ENCODE measurements around the gene SFRP4. TPM values are rescaled to one million over a fixed set of nuclear protein-coding genes. Genes with fewer than 3 reads are reported as not detected.

Gene SFRP4
- total and polyA plus RNA-seq, 4 donors = 24.4 to 82.7 (median 52.6) TPM

DNA sequence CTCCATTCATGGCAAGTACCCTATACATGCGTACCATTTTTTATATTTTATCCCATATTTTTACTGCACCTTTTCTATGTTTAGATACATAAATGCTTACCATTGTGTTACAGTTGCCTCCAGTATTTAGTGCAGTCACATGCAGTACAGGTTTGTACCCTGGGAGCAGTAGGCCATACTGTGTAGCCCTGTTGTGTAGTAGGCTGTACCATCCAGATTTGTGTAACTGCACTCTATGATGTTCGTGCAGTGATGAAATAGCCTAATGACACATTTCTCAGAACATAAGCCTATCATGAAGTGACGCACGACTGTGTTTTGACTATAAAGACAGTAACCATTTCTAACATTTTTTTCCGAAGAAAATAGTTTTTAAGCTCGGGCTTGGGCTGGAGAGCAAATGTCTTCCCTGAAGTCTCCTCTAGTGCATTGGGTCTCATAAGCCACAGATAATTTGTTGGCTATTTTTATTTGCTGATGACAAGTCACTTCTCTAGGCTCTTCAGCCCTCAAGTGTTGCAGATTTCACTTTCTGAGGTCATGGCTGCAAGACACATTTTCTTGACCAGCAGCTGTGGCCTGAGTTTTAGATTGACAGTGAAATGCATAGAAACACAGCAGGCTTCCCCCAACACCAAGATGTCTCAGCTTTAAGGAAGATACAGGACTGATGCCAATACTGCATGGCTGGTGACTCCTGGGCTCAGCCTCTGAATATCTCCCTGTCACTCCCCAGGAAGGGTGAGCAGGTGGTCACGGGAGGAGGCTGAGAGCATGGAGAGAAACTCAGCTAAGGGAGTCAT lies 30.7 kb upstream of the SFRP4 start:
- Histone ChIP-seq H3K9me3 (ENCODE audit: control insufficient read depth, insufficient read depth, low read length) (no peaks in the 10 kb centered on the region), H3K27ac (ENCODE audit: low read depth, low read length) (no peak overlapping the region), H3K27me3 (ENCODE audit: control insufficient read depth, insufficient read depth, low read length) (no peaks in the 10 kb centered on the region), H3K4me1 (ENCODE audit: control insufficient read depth, insufficient read depth, low read length) (peaks cover 10% of the 10 kb centered on the region), H3K36me3 (ENCODE audit: control insufficient read depth, insufficient read depth, low read length) (peaks cover 12% of the 10 kb centered on the region), H3K4me3 (ENCODE audit: low read depth, low read length) (no peak overlapping the region)
- 74% methylated on average over 3 of the region's 7 CpGs for WGBS (ENCODE audit: insufficient coverage)
- no peak for DNase-seq (ENCODE audit: low read depth in 4 of 6, low spot score in 6 of 6)

- Histone ChIP-seq H3K4me3 (ENCODE audit: low read depth, low read length) (no peak overlapping the region), H3K27me3 (ENCODE audit: control insufficient read depth, insufficient read depth, low read length) (no peaks in the 10 kb centered on the region), H3K4me1 (ENCODE audit: control insufficient read depth, insufficient read depth, low read length) (peaks cover 10% of the 10 kb centered on the region), H3K27ac (ENCODE audit: low read depth, low read length) (no peak overlapping the region), H3K36me3 (ENCODE audit: control insufficient read depth, insufficient read depth, low read length) (peaks cover 3% of the 10 kb centered on the region), H3K9me3 (ENCODE audit: control insufficient read depth, insufficient read depth, low read length) (no peaks in the 10 kb centered on the region)
- DNase-seq (ENCODE audit: low read depth in 4 of 6, low spot score in 6 of 6) = no peak
- WGBS (ENCODE audit: insufficient coverage) = no CpG with 5 or more reads among the region's 4 CpGs
Observed at GRCh38 chr7:37945336-37945735, 28.7 kb upstream of the SFRP4 start.

DNA sequence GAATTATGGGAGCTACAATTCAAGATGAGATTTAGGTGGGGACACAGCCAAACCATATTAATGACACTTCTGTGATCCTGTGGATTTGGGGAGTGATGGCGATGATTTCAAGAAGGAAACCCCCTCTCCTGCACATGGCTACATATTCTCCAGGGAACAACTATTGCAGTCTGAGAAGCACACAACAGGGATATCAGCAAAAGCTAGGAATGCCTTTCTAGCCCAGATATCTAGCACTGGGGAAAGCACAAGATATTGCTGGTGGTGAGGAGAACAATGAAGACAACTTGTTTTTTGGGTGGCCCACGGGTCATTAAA lies 28.1 kb upstream of the SFRP4 start:
- DNase-seq (ENCODE audit: low read depth in 4 of 6, low spot score in 6 of 6) = no peak
- no peaks in the 10 kb centered on the region for H3K9me3 ChIP-seq (ENCODE audit: control insufficient read depth, insufficient read depth, low read length)
- no peaks in the 10 kb centered on the region for H3K27me3 ChIP-seq (ENCODE audit: control insufficient read depth, insufficient read depth, low read length)
- peak overlapping the region; percentile 67 for H3K27ac ChIP-seq (ENCODE audit: low read depth, low read length)
- WGBS (ENCODE audit: insufficient coverage) = no CpG with 5 or more reads among the region's 2 CpGs
- no peaks in the 10 kb centered on the region for H3K36me3 ChIP-seq (ENCODE audit: control insufficient read depth, insufficient read depth, low read length)
- no peak overlapping the region for H3K4me3 ChIP-seq (ENCODE audit: low read depth, low read length)
- H3K4me1 ChIP-seq (ENCODE audit: control insufficient read depth, insufficient read depth, low read length) = peaks cover 10% of the 10 kb centered on the region

DNA sequence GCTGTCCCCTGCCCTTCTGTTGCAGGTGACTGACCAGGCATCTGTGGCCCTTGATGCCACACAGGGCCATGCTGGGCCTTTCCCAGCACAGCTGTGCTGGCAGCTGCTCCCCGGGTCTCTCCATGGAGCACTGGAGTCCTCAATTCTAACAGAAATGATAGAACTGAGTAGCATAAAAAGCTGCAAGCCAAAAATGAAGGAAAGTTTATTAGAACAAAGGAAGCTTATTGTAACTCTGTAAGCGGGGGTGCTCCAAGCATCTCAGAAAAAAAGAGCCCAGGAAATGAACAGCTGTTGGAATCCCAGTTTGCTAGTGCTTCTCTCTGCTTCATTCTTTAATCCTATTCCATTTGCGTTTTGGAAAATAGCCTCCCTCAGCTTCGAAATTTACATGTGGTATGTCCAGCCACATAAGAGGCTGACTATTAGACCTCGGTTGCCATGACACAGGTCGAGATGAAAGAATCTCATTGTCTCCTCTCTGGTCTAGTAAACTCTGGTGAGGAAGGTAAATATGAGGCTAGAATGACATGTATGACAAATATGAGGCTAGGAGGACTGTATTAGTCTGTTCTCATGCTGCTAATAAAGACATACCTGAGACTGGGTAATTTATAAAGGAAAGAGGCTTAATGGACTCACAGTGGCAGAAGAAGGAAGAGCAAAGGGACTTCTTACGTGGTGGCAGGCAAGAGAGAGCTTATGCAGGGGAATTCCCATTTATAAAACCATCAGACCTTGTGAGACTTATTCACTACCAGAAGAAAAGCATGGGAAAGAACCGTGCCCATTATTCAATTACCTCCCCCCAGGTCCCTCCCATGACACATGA lies 27.5 kb upstream of the SFRP4 start:
- H3K27ac ChIP-seq (ENCODE audit: low read depth, low read length) = peak overlapping the region; percentile 67
- 29% methylated on average over 3 of the region's 8 CpGs for WGBS (ENCODE audit: insufficient coverage)

GRCh38 chr7:37942934-37943610 lies 26.5 kb upstream of the SFRP4 start:
- peak in 4 of 6 donors; percentile 28 to 78 (median 42) for DNase-seq (ENCODE audit: low read depth in 4 of 6, low spot score in 6 of 6)
- Histone ChIP-seq H3K4me3 (ENCODE audit: low read depth, low read length) (no peak overlapping the region), H3K36me3 (ENCODE audit: control insufficient read depth, insufficient read depth, low read length) (no peaks in the 10 kb centered on the region), H3K4me1 (ENCODE audit: control insufficient read depth, insufficient read depth, low read length) (peaks cover 10% of the 10 kb centered on the region), H3K9me3 (ENCODE audit: control insufficient read depth, insufficient read depth, low read length) (no peaks in the 10 kb centered on the region), H3K27me3 (ENCODE audit: control insufficient read depth, insufficient read depth, low read length) (no peaks in the 10 kb centered on the region), H3K27ac (ENCODE audit: low read depth, low read length) (peak overlapping the region; percentile 76)
- 33% methylated on average over 9 of the region's 12 CpGs for WGBS (ENCODE audit: insufficient coverage)

More for the DNA sequence above, 27.5 kb upstream of the SFRP4 start:
- Histone ChIP-seq H3K36me3 (ENCODE audit: control insufficient read depth, insufficient read depth, low read length) (no peaks in the 10 kb centered on the region), H3K4me3 (ENCODE audit: low read depth, low read length) (no peak overlapping the region), H3K4me1 (ENCODE audit: control insufficient read depth, insufficient read depth, low read length) (peaks cover 10% of the 10 kb centered on the region), H3K27me3 (ENCODE audit: control insufficient read depth, insufficient read depth, low read length) (no peaks in the 10 kb centered on the region), H3K9me3 (ENCODE audit: control insufficient read depth, insufficient read depth, low read length) (no peaks in the 10 kb centered on the region)
- DNase-seq (ENCODE audit: low read depth in 4 of 6, low spot score in 6 of 6) = peak in 2 of 6 donors; percentile 35 to 69

DNA sequence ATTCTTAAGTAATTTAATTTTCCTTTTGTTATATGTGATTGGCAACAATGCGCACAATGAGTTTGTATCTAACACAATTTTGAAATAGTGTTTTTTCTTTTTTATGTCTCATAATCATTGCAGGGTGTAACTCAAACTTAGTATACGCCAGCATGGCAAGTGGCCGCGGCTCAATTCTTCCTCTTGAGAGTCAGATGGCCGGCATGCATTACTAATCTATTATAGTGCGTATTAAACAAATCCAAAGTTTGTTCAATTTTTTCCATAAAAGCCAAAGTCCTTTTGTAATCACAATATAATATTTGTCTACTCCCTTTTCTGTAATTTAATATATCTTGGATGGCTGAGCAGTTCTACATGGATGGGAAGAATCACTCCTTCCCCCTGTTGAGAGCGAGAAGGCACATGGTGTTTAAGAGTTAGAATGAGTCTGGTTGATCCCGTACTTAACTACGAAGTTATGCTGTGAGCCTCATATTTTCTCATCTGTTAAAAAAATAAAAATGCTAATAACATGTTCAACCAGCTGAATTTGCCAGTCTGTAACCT lies 16.5 kb upstream of the SFRP4 start:
- H3K27me3 ChIP-seq (ENCODE audit: control insufficient read depth, insufficient read depth, low read length) = no peaks in the 10 kb centered on the region
- H3K27ac ChIP-seq (ENCODE audit: low read depth, low read length) = no peak overlapping the region
- H3K36me3 ChIP-seq (ENCODE audit: control insufficient read depth, insufficient read depth, low read length) = no peaks in the 10 kb centered on the region
- no CpG with 5 or more reads among the region's 9 CpGs for WGBS (ENCODE audit: insufficient coverage)
- no peak for DNase-seq (ENCODE audit: low read depth in 4 of 6, low spot score in 6 of 6)
- no peak overlapping the region for H3K4me3 ChIP-seq (ENCODE audit: low read depth, low read length)
- peaks cover 4% of the 10 kb centered on the region for H3K9me3 ChIP-seq (ENCODE audit: control insufficient read depth, insufficient read depth, low read length)
- no peaks in the 10 kb centered on the region for H3K4me1 ChIP-seq (ENCODE audit: control insufficient read depth, insufficient read depth, low read length)

- Histone ChIP-seq H3K4me1 (ENCODE audit: control insufficient read depth, insufficient read depth, low read length) (no peaks in the 10 kb centered on the region), H3K9me3 (ENCODE audit: control insufficient read depth, insufficient read depth, low read length) (peaks cover 3% of the 10 kb centered on the region), H3K27ac (ENCODE audit: low read depth, low read length) (no peak overlapping the region), H3K4me3 (ENCODE audit: low read depth, low read length) (no peak overlapping the region), H3K36me3 (ENCODE audit: control insufficient read depth, insufficient read depth, low read length) (no peaks in the 10 kb centered on the region), H3K27me3 (ENCODE audit: control insufficient read depth, insufficient read depth, low read length) (no peaks in the 10 kb centered on the region)
- no CpG with 5 or more reads among the region's 2 CpGs for WGBS (ENCODE audit: insufficient coverage)
- peak in 1 of 6 donors; percentile 24 for DNase-seq (ENCODE audit: low read depth in 4 of 6, low spot score in 6 of 6)
Observed at GRCh38 chr7:37932543-37932942, 15.9 kb upstream of the SFRP4 start.

- H3K27ac ChIP-seq (ENCODE audit: low read depth, low read length) = peak overlapping the region; percentile 43
- peaks cover 3% of the 10 kb centered on the region for H3K9me3 ChIP-seq (ENCODE audit: control insufficient read depth, insufficient read depth, low read length)
- H3K27me3 ChIP-seq (ENCODE audit: control insufficient read depth, insufficient read depth, low read length) = no peaks in the 10 kb centered on the region
- no peak overlapping the region for H3K4me3 ChIP-seq (ENCODE audit: low read depth, low read length)
- WGBS (ENCODE audit: insufficient coverage) = 92% methylated on average over 3 of the region's 5 CpGs
- H3K4me1 ChIP-seq (ENCODE audit: control insufficient read depth, insufficient read depth, low read length) = no peaks in the 10 kb centered on the region
- no peaks in the 10 kb centered on the region for H3K36me3 ChIP-seq (ENCODE audit: control insufficient read depth, insufficient read depth, low read length)
- DNase-seq (ENCODE audit: low read depth in 4 of 6, low spot score in 6 of 6) = no peak
Observed at GRCh38 chr7:37930226-37930948, 13.8 kb upstream of the SFRP4 start.

DNA sequence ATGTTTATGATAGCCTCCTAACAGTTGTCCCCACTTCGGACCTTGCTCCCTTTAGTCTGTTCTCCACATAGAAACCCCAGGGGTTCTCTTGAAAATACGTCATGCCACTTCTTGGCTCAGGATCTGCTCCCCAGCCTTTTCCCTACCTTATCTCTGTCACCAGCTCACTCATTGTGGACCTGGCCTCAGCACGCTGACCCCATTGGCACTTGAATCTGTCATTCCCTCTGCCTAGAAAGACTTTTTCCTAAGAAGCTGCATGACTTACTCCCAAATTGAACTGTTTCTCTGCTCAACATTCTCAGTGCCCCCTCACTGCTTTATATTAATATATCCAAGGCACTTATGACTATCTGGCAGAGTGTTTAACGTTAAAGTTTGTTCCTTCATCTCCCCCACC lies 12.3 kb upstream of the SFRP4 start:
- no peak overlapping the region for H3K27ac ChIP-seq (ENCODE audit: low read depth, low read length)
- WGBS (ENCODE audit: insufficient coverage) = 92% methylated on average over 3 of the region's 4 CpGs
- no peak overlapping the region for H3K4me3 ChIP-seq (ENCODE audit: low read depth, low read length)
- peaks cover 3% of the 10 kb centered on the region for H3K9me3 ChIP-seq (ENCODE audit: control insufficient read depth, insufficient read depth, low read length)
- H3K4me1 ChIP-seq (ENCODE audit: control insufficient read depth, insufficient read depth, low read length) = no peaks in the 10 kb centered on the region
- no peak for DNase-seq (ENCODE audit: low read depth in 4 of 6, low spot score in 6 of 6)
- no peaks in the 10 kb centered on the region for H3K27me3 ChIP-seq (ENCODE audit: control insufficient read depth, insufficient read depth, low read length)
- no peaks in the 10 kb centered on the region for H3K36me3 ChIP-seq (ENCODE audit: control insufficient read depth, insufficient read depth, low read length)
